Keratinocyte (primary cell): ENCODE results near the gene CAMK2D. TPM values are rescaled to one million over a fixed set of nuclear protein-coding genes. Genes with fewer than 3 reads are reported as not detected.

Source experiments
- DNase-seq: peaks from one replicate; pipeline ENCODE4 v3.0.0-alpha.2; 2011; ENCODE audit warnings: low read depth, missing footprints, low spot score
- FAIRE-seq: peaks from 2 replicates; lab custom pipeline; 2011; peaks lifted over from hg19 to GRCh38; lab: Jason Lieb, UNC
- H2AFZ ChIP-seq: 2 replicates; pipeline ENCODE4 v1.6.0; 2012; ENCODE audit warnings: low read length, control low read depth, inconsistent platforms; ENCODE audit not compliant: control insufficient read depth
- H3K27ac ChIP-seq: 2 replicates; pipeline ENCODE4 v1.5.1; 2011; ENCODE audit warnings: low read length; ENCODE audit not compliant: control insufficient read depth, insufficient read depth
- H3K27me3 ChIP-seq: 3 replicates; pipeline ENCODE4 v1.6.0; 2011; ENCODE audit warnings: low read length; ENCODE audit not compliant: control insufficient read depth, insufficient read depth; ENCODE audit errors: extremely low read depth
- H3K36me3 ChIP-seq, 2 experiments: 2 replicates in 1 of 2; 3 replicates in 1 of 2; pipeline ENCODE4 v1.5.1; 2011; ENCODE audit warnings: low read length in 2 of 2, mild to moderate bottlenecking in 1 of 2; ENCODE audit not compliant: control insufficient read depth in 2 of 2, insufficient read depth in 2 of 2; ENCODE audit errors: extremely low read depth in 1 of 2
- H3K4me1 ChIP-seq: 3 replicates; pipeline ENCODE4 v1.5.1; 2011; ENCODE audit warnings: low read length; ENCODE audit not compliant: control insufficient read depth, insufficient read depth; ENCODE audit errors: extremely low read depth
- H3K4me2 ChIP-seq: 3 replicates; pipeline ENCODE4 v1.6.0; 2011; ENCODE audit warnings: low read depth, low read length; ENCODE audit not compliant: control insufficient read depth, insufficient read depth; ENCODE audit errors: extremely low read depth
- H3K4me3 ChIP-seq, 3 experiments: fragments of 200-600 bp in 1 of 3; sonication (generic) in 1 of 3; 2 replicates in 2 of 3; 3 replicates in 1 of 3; pipeline ENCODE4 v1.5.1; 2011 to 2016; ENCODE audit warnings: low read length in 3 of 3, mild to moderate bottlenecking in 3 of 3, control low read depth in 2 of 3, inconsistent platforms in 1 of 3, low read depth in 1 of 3, mixed read lengths in 1 of 3, mixed run types in 1 of 3, moderate library complexity in 1 of 3; ENCODE audit not compliant: control insufficient read depth in 2 of 3, insufficient read depth in 2 of 3; ENCODE audit errors: extremely low read depth in 1 of 3
- H3K79me2 ChIP-seq: 2 replicates; pipeline ENCODE4 v1.6.0; 2012; ENCODE audit warnings: low read length; ENCODE audit not compliant: control insufficient read depth, insufficient read depth
- H3K9ac ChIP-seq: 3 replicates; pipeline ENCODE4 v1.6.0; 2011; ENCODE audit warnings: low read length; ENCODE audit not compliant: control insufficient read depth, insufficient read depth; ENCODE audit errors: extremely low read depth
- H3K9me1 ChIP-seq: 3 replicates; pipeline ENCODE4 v1.6.0; 2011; ENCODE audit warnings: low read length; ENCODE audit not compliant: control insufficient read depth, insufficient read depth; ENCODE audit errors: extremely low read depth
- H3K9me3 ChIP-seq: 2 replicates; pipeline ENCODE4 v1.5.1; 2012; ENCODE audit warnings: low read depth, low read length; ENCODE audit not compliant: control insufficient read depth
- H4K20me1 ChIP-seq: 3 replicates; pipeline ENCODE4 v1.6.0; 2011; ENCODE audit warnings: low read length; ENCODE audit not compliant: control insufficient read depth, insufficient read depth; ENCODE audit errors: extremely low read depth
- CTCF ChIP-seq, 3 experiments: IDR thresholded peaks in 1 of 3; conservative IDR thresholded peaks in 1 of 3; optimal IDR thresholded peaks in 1 of 3; 2 replicates in 2 of 3; 3 replicates in 1 of 3; pipeline versions ENCODE3 to v1.5.1; 2011; ENCODE audit warnings: low read length in 3 of 3, mild to moderate bottlenecking in 3 of 3, moderate library complexity in 2 of 3, control low read depth in 1 of 3, inconsistent platforms in 1 of 3; ENCODE audit not compliant: insufficient read depth in 2 of 3; ENCODE audit errors: extremely low read depth in 1 of 3
- EZH2 ChIP-seq: IDR thresholded peaks from one replicate; pipeline ENCODE4 v1.6.1; 2012; ENCODE audit warnings: inconsistent platforms, mild to moderate bottlenecking, low read length, moderate library complexity
- dilution Hi-C: fragments of 300-500 bp; cut with MboI; formaldehyde crosslinking; loops from one replicate; pipeline ENCODE4 v1.7.0; 2020; ENCODE audit warnings: low sequenced_read_pairs; ENCODE audit not compliant: extremely low pct_ligation_motif_present
- polyA plus RNA-seq, 5 experiments: library from polyadenylated mRNA; depleted of rRNA in 3 of 5; stranded (reverse) in 3 of 5; stranded (forward) in 1 of 5; unstranded in 1 of 5; fragments of >200 nt; gene quantifications; 1 replicate in 1 of 5; 2 replicates in 3 of 5; 3 replicates in 1 of 5; pipeline versions ENCODE4 v1.2.1 to v1.2.3, GENCODE V29; 2011 to 2012; ENCODE audit warnings: missing spikeins in 2 of 5, low read depth in 1 of 5, low replicate concordance in 1 of 5

CAMK2D gene
- polyA plus RNA-seq, 1 donor (not counting 4 experiments of a cell fraction or from before 2014, with no cell fraction given) = 18.8 TPM

GRCh38 chr4:113560579-113560978, 201.0 kb downstream of the CAMK2D start:
- Histone ChIP-seq H3K9me3 (no peaks in the 10 kb centered on the region), H3K36me3 (no peaks in the 10 kb centered on the region), H3K4me3 (no peak overlapping the region), H3K79me2 (no peaks in the 10 kb centered on the region), H3K27ac (no peak overlapping the region), H2AFZ (no peak overlapping the region), H3K9me1 (no peaks in the 10 kb centered on the region), H3K4me2 (no peak overlapping the region), H3K27me3 (no peaks in the 10 kb centered on the region), H3K4me1 (peaks cover 15% of the 10 kb centered on the region), H3K9ac (no peak overlapping the region), H4K20me1 (no peaks in the 10 kb centered on the region)
- no peak for FAIRE-seq
- no peak for DNase-seq
- dilution Hi-C loops = no loop called here
- no peak for TF ChIP-seq CTCF (optimal IDR thresholded peaks at IDR 0.05 in 1 of 3, IDR thresholded peaks at IDR 0.05 in 1 of 3, conservative IDR thresholded peaks at IDR 0.05 in 1 of 3; ENCODE audit: extremely low read depth in 1 of 3, insufficient read depth in 2 of 3, low read length in 3 of 3)
- TF ChIP-seq EZH2 = no peak

- H3K9me3 ChIP-seq = no peaks in the 10 kb centered on the region
- dilution Hi-C loops = no loop called here
- H2AFZ ChIP-seq = no peak overlapping the region
- no peak overlapping the region for H3K9ac ChIP-seq
- H3K27ac ChIP-seq = no peak overlapping the region
- FAIRE-seq (no peak), DNase-seq (no peak)
- no peak overlapping the region for H3K4me3 ChIP-seq
- no peaks in the 10 kb centered on the region for H3K36me3 ChIP-seq
- no peaks in the 10 kb centered on the region for H3K9me1 ChIP-seq
- TF ChIP-seq EZH2 (no peak), CTCF (optimal IDR thresholded peaks at IDR 0.05 in 1 of 3, IDR thresholded peaks at IDR 0.05 in 1 of 3, conservative IDR thresholded peaks at IDR 0.05 in 1 of 3; ENCODE audit: extremely low read depth in 1 of 3, insufficient read depth in 2 of 3, low read length in 3 of 3) (no peak)
- no peak overlapping the region for H3K4me2 ChIP-seq
- H4K20me1 ChIP-seq = no peaks in the 10 kb centered on the region
- no peaks in the 10 kb centered on the region for H3K27me3 ChIP-seq
- peaks cover 12% of the 10 kb centered on the region for H3K4me1 ChIP-seq
- no peaks in the 10 kb centered on the region for H3K79me2 ChIP-seq
These were observed 201.6 kb downstream of the CAMK2D start for GRCh38 chr4:113559947-113560346.
